SU-DHL-6 (cell line): Measurements from ENCODE around the gene DLG2.

Source experiments
- H2AFZ ChIP-seq: fragments of 200-600 bp; sonication (generic); 2 replicates; pipeline ENCODE4 v1.6.1; 2014; ENCODE audit warnings: low read depth, mild to moderate bottlenecking, moderate library complexity, mixed read lengths, antibody characterized with exemption, low read length; ENCODE audit not compliant: severe bottlenecking
- H3F3A ChIP-seq: fragments of 200-600 bp; shearing (Covaris generic); 2 replicates; pipeline ENCODE4 v1.6.0; 2016; ENCODE audit warnings: antibody characterized with exemption, mild to moderate bottlenecking; ENCODE audit not compliant: insufficient read depth
- H3K27ac ChIP-seq: fragments of 200-600 bp; sonication (generic); 2 replicates; pipeline ENCODE4 v1.5.1; 2016; ENCODE audit warnings: low read depth, mild to moderate bottlenecking, low read length, moderate library complexity, mixed read lengths
- H3K27me3 ChIP-seq: fragments of 200-600 bp; sonication (generic), shearing (Covaris generic); 2 replicates; pipeline ENCODE4 v1.6.0; 2014; ENCODE audit warnings: mild to moderate bottlenecking, low read length
- H3K36me3 ChIP-seq: fragments of 200-600 bp; sonication (generic); 2 replicates; pipeline ENCODE4 v1.6.1; 2014; ENCODE audit warnings: mild to moderate bottlenecking, low read length, mixed read lengths
- H3K4me2 ChIP-seq: fragments of 300-600, 200-600 bp; shearing (Covaris generic), sonication (generic); 2 replicates; pipeline ENCODE4 v1.6.0; 2014; ENCODE audit warnings: low read length, low read depth, mild to moderate bottlenecking; ENCODE audit not compliant: poor library complexity, severe bottlenecking
- H3K4me3 ChIP-seq: fragments of 200-600 bp; sonication (generic); 2 replicates; pipeline ENCODE4 v1.5.1; 2014; ENCODE audit warnings: antibody characterized with exemption, low read length, mild to moderate bottlenecking, mixed read lengths; ENCODE audit not compliant: insufficient read depth, poor library complexity, severe bottlenecking
- H3K79me2 ChIP-seq: fragments of 200-600 bp; sonication (generic); 2 replicates; pipeline ENCODE4 v1.6.1; 2014; ENCODE audit warnings: mild to moderate bottlenecking, low read length, moderate library complexity; ENCODE audit not compliant: insufficient read depth
- H3K9ac ChIP-seq: fragments of 200-600 bp; sonication (generic); 2 replicates; pipeline ENCODE4 v1.7.0; 2014; ENCODE audit warnings: mild to moderate bottlenecking, low read length
- H3K9me2 ChIP-seq: fragments of 200-600 bp; sonication (generic); replicated peaks from 2 replicates; pipeline ENCODE4 v1.6.1; 2014; ENCODE audit warnings: low read length; ENCODE audit not compliant: insufficient read depth
- H3K9me3 ChIP-seq: fragments of 200-600 bp; sonication (generic); 2 replicates; pipeline ENCODE4 v1.6.1; 2014; ENCODE audit warnings: low read length, mixed read lengths; ENCODE audit not compliant: insufficient read depth
- H4K20me1 ChIP-seq: fragments of 200-600 bp; sonication (generic); 2 replicates; pipeline ENCODE4 v1.6.1; 2014; ENCODE audit warnings: low read depth, mild to moderate bottlenecking, antibody characterized with exemption, low read length, moderate library complexity, mixed read lengths
- CTCF ChIP-seq: fragments of 200-600 bp; sonication (generic); IDR thresholded peaks from one replicate; pipeline ENCODE4 v1.5.1; 2017; ENCODE audit warnings: antibody characterized with exemption, mild to moderate bottlenecking, low read length, moderate library complexity; ENCODE audit not compliant: insufficient read depth, poor library complexity, severe bottlenecking
- EZH2phosphoT487 ChIP-seq: fragments of 200-600 bp; sonication (generic), shearing (Covaris generic); conservative IDR thresholded peaks from 2 replicates; pipeline ENCODE4 v1.6.1; 2018; ENCODE audit warnings: mild to moderate bottlenecking, antibody characterized with exemption, low read length, moderate library complexity, mixed read lengths

The DLG2 gene

DNA sequence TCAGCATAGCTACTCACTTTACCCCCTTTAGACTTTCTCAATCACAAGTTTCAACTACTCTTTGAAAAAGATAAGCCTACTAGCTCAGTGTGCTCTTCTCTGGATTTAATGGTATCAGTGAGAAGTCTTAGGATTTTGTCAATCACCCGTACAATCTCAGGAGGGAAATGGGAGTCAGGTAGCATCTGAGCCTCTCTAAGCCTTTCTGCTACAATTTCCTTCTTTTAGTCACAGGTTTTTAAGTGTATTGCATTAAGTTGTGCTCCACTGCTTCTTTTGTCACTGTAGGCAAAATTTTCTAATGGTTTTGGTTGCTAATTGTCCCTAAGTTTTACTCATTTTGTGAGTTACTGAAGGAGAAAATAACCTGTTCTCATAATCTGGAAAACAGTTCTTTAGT, 1582.4 kb downstream of the DLG2 start:
- TF ChIP-seq EZH2phosphoT487 (no peak), CTCF (no peak)
- no peak overlapping the region for H3K27ac ChIP-seq

GRCh38 chr11:84036664-84037194, 1590.4 kb downstream of the DLG2 start:
- H3K27me3 ChIP-seq, result no peaks in the 10 kb centered on the region
- H3K27ac ChIP-seq, result no peak overlapping the region
- no peaks in the 10 kb centered on the region for H3K36me3 ChIP-seq
- H3K4me2 ChIP-seq, result no peak overlapping the region
- no peak for TF ChIP-seq EZH2phosphoT487
- TF ChIP-seq CTCF, result no peak
- H3K9ac ChIP-seq, result no peak overlapping the region
- H3K4me3 ChIP-seq, result no peak overlapping the region
- H2AFZ ChIP-seq, result no peak overlapping the region
- no peaks in the 10 kb centered on the region for H3K9me2 ChIP-seq
- no peaks in the 10 kb centered on the region for H3K79me2 ChIP-seq
- H3F3A ChIP-seq, result no peaks in the 10 kb centered on the region
- no peaks in the 10 kb centered on the region for H3K9me3 ChIP-seq
- H4K20me1 ChIP-seq, result no peaks in the 10 kb centered on the region

More for the DNA sequence above, 1582.4 kb downstream of the DLG2 start:
- no peak overlapping the region for H3K4me2 ChIP-seq
- no peaks in the 10 kb centered on the region for H3K79me2 ChIP-seq
- no peaks in the 10 kb centered on the region for H3K27me3 ChIP-seq
- H3F3A ChIP-seq, result no peaks in the 10 kb centered on the region
- no peak overlapping the region for H3K9ac ChIP-seq
- no peaks in the 10 kb centered on the region for H3K9me3 ChIP-seq
- H3K36me3 ChIP-seq, result no peaks in the 10 kb centered on the region
- H4K20me1 ChIP-seq, result no peaks in the 10 kb centered on the region
- no peak overlapping the region for H2AFZ ChIP-seq
- no peaks in the 10 kb centered on the region for H3K9me2 ChIP-seq
- H3K4me3 ChIP-seq, result no peak overlapping the region

- no peaks in the 10 kb centered on the region for H3K9me3 ChIP-seq
- H3K27ac ChIP-seq, result no peak overlapping the region
- no peaks in the 10 kb centered on the region for H4K20me1 ChIP-seq
- no peaks in the 10 kb centered on the region for H3K9me2 ChIP-seq
- H3K79me2 ChIP-seq, result no peaks in the 10 kb centered on the region
- no peaks in the 10 kb centered on the region for H3K27me3 ChIP-seq
- H3K4me2 ChIP-seq, result no peak overlapping the region
- no peaks in the 10 kb centered on the region for H3K36me3 ChIP-seq
- TF ChIP-seq CTCF, result no peak
- no peak for TF ChIP-seq EZH2phosphoT487
- H3K4me3 ChIP-seq, result no peak overlapping the region
- no peak overlapping the region for H3K9ac ChIP-seq
- no peak overlapping the region for H2AFZ ChIP-seq
- no peaks in the 10 kb centered on the region for H3F3A ChIP-seq
Measured at GRCh38 chr11:84035645-84036044, 1591.5 kb downstream of the DLG2 start.
